ENCODE data around the gene AOPEP. TPM values are rescaled to one million over a fixed set of nuclear protein-coding genes. Genes with fewer than 3 reads are reported as not detected.

Gene AOPEP
- total RNA-seq, 1 donor from 2014 or later, result 48.0 TPM

DNA sequence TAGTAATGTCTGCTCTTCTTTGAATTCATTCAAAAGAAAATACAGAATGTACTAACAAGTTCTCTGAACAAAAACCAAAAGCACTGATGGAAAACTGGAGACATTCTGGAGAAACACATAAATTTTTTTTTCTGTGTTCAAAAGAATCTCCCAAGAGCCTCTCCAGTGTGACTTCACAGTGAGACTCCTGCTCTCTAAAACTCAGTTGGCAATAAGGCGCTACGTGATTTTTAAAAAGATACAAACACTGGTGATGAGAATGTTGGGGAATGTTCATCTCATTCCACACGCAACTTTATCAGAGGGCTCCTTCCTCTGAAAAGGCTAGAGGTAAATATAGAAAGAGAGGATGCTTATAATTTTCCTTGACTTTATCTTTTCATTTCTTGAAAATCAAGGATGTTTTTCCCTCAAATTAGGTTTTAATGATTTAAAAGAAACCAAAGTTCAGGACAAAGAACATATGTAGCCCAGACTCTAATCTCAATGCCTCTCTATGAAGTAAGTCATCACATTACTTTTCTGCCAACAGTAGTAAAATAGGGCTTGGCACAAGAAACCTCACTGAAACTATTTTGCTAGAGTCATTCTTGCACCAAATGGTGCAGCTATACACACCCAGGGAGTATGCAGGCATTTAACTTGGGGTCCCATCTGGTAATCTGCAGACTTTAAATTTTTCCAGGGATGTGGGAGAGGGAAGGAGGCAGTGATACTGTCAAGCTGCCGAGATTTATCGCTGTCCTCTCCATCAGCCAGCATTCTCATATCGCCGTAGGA lies 12.9 kb upstream of the AOPEP start:
- Histone ChIP-seq H3K4me3 (ENCODE audit: low read length in 3 of 3) (no peak overlapping the region), H3K4me1 (ENCODE audit: control insufficient read depth in 3 of 3, insufficient read depth in 3 of 3, low read length in 3 of 3) (no peaks in the 10 kb centered on the region), H3K9me3 (ENCODE audit: control insufficient read depth in 3 of 3, low read length in 3 of 3) (no peaks in the 10 kb centered on the region), H3K27me3 (ENCODE audit: control insufficient read depth in 3 of 3, insufficient read depth in 3 of 3, low read length in 3 of 3) (peaks cover 0 to 3% (median 0%) of the 10 kb centered on the region in 3 donors), H3K27ac (ENCODE audit: low read depth, low read length) (no peak overlapping the region), H3K36me3 (ENCODE audit: control insufficient read depth in 3 of 3, insufficient read depth in 3 of 3, low read length in 3 of 3) (no peaks in the 10 kb centered on the region), H3K9ac (ENCODE audit: low read depth in 1 of 3, low read length in 3 of 3) (no peak overlapping the region)

DNA sequence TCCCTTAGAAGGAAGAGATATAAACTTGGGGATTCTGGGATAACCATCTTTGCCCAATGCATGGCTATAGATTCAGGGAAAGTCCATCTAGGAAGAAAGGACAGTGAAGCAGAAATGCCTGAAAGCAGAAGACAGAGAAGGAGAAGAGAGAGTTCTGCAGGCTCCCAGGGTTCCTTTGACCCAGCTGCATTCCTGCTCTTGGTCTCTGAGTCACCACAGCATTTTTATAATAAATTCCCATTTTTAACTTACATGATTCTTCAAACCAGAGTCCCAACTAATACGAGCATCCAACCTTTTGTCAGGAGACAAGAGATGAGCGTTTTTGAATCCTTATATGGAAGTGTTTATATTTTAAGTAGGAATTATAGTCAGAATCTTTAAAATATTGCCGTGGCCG lies 12.0 kb upstream of the AOPEP start:
- H3K9me3 ChIP-seq (ENCODE audit: control insufficient read depth in 3 of 3, low read length in 3 of 3), result no peaks in the 10 kb centered on the region
- no peak overlapping the region for H3K27ac ChIP-seq (ENCODE audit: low read depth, low read length)
- H3K4me3 ChIP-seq (ENCODE audit: low read length in 3 of 3), result no peak overlapping the region
- peaks cover 0 to 3% (median 0%) of the 10 kb centered on the region in 3 donors for H3K27me3 ChIP-seq (ENCODE audit: control insufficient read depth in 3 of 3, insufficient read depth in 3 of 3, low read length in 3 of 3)
- no peaks in the 10 kb centered on the region for H3K4me1 ChIP-seq (ENCODE audit: control insufficient read depth in 3 of 3, insufficient read depth in 3 of 3, low read length in 3 of 3)
- no peak overlapping the region for H3K9ac ChIP-seq (ENCODE audit: low read depth in 1 of 3, low read length in 3 of 3)
- H3K36me3 ChIP-seq (ENCODE audit: control insufficient read depth in 3 of 3, insufficient read depth in 3 of 3, low read length in 3 of 3), result no peaks in the 10 kb centered on the region

DNA sequence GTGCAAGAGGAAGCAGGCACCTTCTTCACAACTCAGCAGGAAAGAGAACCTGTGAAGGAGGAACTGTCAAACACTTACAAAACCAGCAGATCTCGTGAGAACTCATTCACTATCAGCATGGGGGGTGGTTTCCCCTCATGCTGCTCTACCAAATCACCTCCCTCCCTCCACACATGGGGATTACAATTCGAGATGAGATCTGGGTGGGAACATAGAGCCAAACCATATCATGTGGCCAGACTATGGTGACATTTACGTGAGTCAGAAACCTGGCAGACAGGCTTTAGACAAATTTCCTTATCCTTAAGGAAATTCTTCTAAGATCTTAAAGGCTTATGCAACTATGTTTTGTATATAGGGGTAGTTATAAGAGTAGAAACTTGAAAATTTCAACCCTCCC lies 8.7 kb upstream of the AOPEP start:
- H3K27ac ChIP-seq (ENCODE audit: low read depth, low read length), result no peak overlapping the region
- H3K9ac ChIP-seq (ENCODE audit: low read depth in 1 of 3, low read length in 3 of 3), result no peak overlapping the region
- H3K4me3 ChIP-seq (ENCODE audit: low read length in 3 of 3), result no peak overlapping the region
- no peaks in the 10 kb centered on the region for H3K36me3 ChIP-seq (ENCODE audit: control insufficient read depth in 3 of 3, insufficient read depth in 3 of 3, low read length in 3 of 3)
- no peaks in the 10 kb centered on the region for H3K9me3 ChIP-seq (ENCODE audit: control insufficient read depth in 3 of 3, low read length in 3 of 3)
- no peaks in the 10 kb centered on the region for H3K4me1 ChIP-seq (ENCODE audit: control insufficient read depth in 3 of 3, insufficient read depth in 3 of 3, low read length in 3 of 3)
- peaks cover 0 to 3% (median 0%) of the 10 kb centered on the region in 3 donors for H3K27me3 ChIP-seq (ENCODE audit: control insufficient read depth in 3 of 3, insufficient read depth in 3 of 3, low read length in 3 of 3)

DNA sequence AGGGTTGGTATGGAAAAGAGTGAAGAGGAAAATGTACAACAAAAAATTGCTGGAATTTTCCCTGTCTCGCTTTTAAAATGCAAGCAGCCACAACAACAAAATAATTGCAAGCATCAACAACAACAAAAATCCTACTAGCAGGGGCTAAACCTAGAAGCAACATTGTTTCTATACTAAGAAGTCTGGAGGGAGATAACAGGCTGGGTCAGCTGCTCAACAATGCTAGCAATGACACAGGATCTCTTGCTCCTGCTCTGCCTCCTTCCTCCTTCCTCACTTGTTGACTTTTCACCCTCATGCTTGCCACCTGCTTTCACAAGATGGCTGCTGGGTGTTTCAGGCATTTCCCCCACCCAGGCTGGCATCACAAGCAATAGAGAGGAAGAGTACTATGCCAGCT lies 7.6 kb upstream of the AOPEP start:
- H3K4me1 ChIP-seq (ENCODE audit: control insufficient read depth in 3 of 3, insufficient read depth in 3 of 3, low read length in 3 of 3), result no peaks in the 10 kb centered on the region
- no peak overlapping the region for H3K4me3 ChIP-seq (ENCODE audit: low read length in 3 of 3)
- H3K36me3 ChIP-seq (ENCODE audit: control insufficient read depth in 3 of 3, insufficient read depth in 3 of 3, low read length in 3 of 3), result no peaks in the 10 kb centered on the region
- no peaks in the 10 kb centered on the region for H3K9me3 ChIP-seq (ENCODE audit: control insufficient read depth in 3 of 3, low read length in 3 of 3)
- no peak overlapping the region for H3K27ac ChIP-seq (ENCODE audit: low read depth, low read length)
- H3K9ac ChIP-seq (ENCODE audit: low read depth in 1 of 3, low read length in 3 of 3), result no peak overlapping the region
- H3K27me3 ChIP-seq (ENCODE audit: control insufficient read depth in 3 of 3, insufficient read depth in 3 of 3, low read length in 3 of 3), result peaks cover 0 to 3% (median 0%) of the 10 kb centered on the region in 3 donors

DNA sequence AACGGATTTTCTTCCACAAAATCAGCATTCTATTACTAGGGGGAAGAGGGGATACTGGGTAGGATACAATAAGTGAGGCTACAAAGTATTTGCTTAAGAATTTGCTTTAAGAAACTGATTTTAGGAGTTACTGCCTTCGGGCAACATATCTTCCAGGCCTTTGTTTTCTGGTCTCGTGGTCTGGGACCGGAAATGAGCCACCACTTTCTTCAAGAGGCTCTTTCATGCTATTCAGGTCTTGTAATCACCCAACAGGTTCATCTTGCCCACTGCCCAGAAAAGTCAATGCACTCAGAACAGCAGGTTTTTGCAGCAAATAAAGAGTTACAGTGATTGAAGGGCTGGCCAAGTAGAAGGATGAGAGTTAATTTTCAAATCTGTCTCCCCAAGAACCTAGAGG lies 6.6 kb upstream of the AOPEP start:
- no peak overlapping the region for H3K9ac ChIP-seq (ENCODE audit: low read depth in 1 of 3, low read length in 3 of 3)
- H3K9me3 ChIP-seq (ENCODE audit: control insufficient read depth in 3 of 3, low read length in 3 of 3), result no peaks in the 10 kb centered on the region

DNA sequence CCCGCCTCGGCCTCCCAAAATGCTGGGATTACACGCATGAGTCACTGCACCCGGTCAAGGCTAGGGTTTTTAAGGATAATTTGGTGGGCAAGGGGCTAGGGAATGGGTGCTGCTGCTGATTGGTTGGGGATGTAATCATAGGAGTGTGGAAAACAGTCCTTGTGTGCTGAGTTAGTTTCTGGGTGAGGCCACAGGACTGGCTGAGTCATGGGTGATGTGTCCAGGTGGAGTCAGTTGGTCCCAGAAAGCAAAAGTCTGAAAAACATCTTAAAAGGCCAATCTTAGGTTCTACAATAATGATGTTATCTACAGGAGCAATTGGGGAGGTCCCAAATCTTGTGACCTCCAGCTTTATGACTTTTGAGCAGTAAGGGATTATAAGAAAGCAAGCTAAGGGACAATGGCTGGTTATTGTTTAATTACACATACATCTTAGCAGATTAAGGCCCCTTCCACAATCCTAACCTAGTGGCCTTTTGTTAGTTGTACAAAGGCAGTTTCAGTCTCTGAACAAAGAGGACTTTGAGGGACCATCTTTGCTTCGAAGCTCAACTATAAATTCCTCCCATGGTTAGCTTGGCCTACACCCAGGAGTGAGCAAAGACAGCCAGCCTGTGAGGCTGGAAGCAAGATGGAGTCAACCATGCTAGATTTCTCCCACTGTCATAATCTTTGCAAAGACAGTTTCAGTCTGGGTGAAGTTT lies 5.5 kb upstream of the AOPEP start:
- Histone ChIP-seq H3K27ac (ENCODE audit: low read depth, low read length) (no peak overlapping the region), H3K27me3 (ENCODE audit: control insufficient read depth in 3 of 3, insufficient read depth in 3 of 3, low read length in 3 of 3) (peaks cover 0 to under 1% (median 0%) of the 10 kb centered on the region in 3 donors), H3K9me3 (ENCODE audit: control insufficient read depth in 3 of 3, low read length in 3 of 3) (no peaks in the 10 kb centered on the region), H3K36me3 (ENCODE audit: control insufficient read depth in 3 of 3, insufficient read depth in 3 of 3, low read length in 3 of 3) (no peaks in the 10 kb centered on the region), H3K4me1 (ENCODE audit: control insufficient read depth in 3 of 3, insufficient read depth in 3 of 3, low read length in 3 of 3) (peaks cover 0 to 2% (median 2%) of the 10 kb centered on the region in 3 donors), H3K4me3 (ENCODE audit: low read length in 3 of 3) (no peak overlapping the region), H3K9ac (ENCODE audit: low read depth in 1 of 3, low read length in 3 of 3) (no peak overlapping the region)

More for the DNA sequence above, 6.6 kb upstream of the AOPEP start:
- Histone ChIP-seq H3K4me1 (ENCODE audit: control insufficient read depth in 3 of 3, insufficient read depth in 3 of 3, low read length in 3 of 3) (no peaks in the 10 kb centered on the region), H3K36me3 (ENCODE audit: control insufficient read depth in 3 of 3, insufficient read depth in 3 of 3, low read length in 3 of 3) (no peaks in the 10 kb centered on the region), H3K4me3 (ENCODE audit: low read length in 3 of 3) (no peak overlapping the region), H3K27me3 (ENCODE audit: control insufficient read depth in 3 of 3, insufficient read depth in 3 of 3, low read length in 3 of 3) (peaks cover 0 to 3% (median 0%) of the 10 kb centered on the region in 3 donors), H3K27ac (ENCODE audit: low read depth, low read length) (no peak overlapping the region)

DNA sequence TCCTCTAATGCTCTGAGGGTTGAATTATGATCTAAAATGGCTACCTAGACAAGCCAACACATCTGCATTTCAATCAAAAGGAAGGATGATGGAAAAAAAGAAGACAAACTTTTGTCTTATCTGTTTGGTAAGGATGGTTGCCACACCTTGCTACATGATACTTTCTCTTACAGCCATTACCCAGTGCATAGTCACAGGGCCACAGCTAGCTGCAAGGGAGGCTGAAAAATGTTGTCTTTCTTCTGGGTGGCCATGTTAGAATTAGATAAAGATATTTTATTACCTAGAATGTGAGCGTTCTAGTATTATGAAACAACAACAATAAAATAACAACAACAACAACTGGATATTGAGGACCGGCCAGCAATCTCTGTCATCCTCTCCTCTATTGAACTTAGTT lies 4.7 kb upstream of the AOPEP start:
- no peaks in the 10 kb centered on the region for H3K36me3 ChIP-seq (ENCODE audit: control insufficient read depth in 3 of 3, insufficient read depth in 3 of 3, low read length in 3 of 3)
- H3K4me3 ChIP-seq (ENCODE audit: low read length in 3 of 3), result no peak overlapping the region
- no peak overlapping the region for H3K27ac ChIP-seq (ENCODE audit: low read depth, low read length)
- H3K9me3 ChIP-seq (ENCODE audit: control insufficient read depth in 3 of 3, low read length in 3 of 3), result no peaks in the 10 kb centered on the region
- H3K4me1 ChIP-seq (ENCODE audit: control insufficient read depth in 3 of 3, insufficient read depth in 3 of 3, low read length in 3 of 3), result peaks cover 2 to 6% (median 3%) of the 10 kb centered on the region in 3 donors
- no peak overlapping the region for H3K9ac ChIP-seq (ENCODE audit: low read depth in 1 of 3, low read length in 3 of 3)
- no peaks in the 10 kb centered on the region for H3K27me3 ChIP-seq (ENCODE audit: control insufficient read depth in 3 of 3, insufficient read depth in 3 of 3, low read length in 3 of 3)

DNA sequence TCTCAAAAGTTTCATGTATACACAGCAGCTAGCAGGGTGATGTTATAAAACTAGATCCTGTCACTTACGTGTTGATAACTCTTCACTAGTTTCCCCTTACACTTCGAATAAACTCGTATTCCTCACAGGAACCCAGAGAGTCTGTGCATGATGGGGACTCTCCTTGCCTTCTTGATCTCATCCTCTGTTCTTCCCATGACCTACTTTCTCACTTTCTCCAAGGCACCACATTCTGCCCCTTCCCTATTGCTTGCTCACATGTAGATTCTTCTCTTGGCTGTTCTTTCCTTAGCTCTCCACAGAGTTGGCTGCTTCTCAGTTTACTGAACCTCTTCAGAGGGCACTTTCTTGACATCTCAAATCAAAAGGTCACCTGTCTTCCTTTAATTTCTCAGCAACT lies 1.2 kb upstream of the AOPEP start:
- H3K4me1 ChIP-seq (ENCODE audit: control insufficient read depth in 3 of 3, insufficient read depth in 3 of 3, low read length in 3 of 3), result peaks cover 8 to 14% (median 9%) of the 10 kb centered on the region in 3 donors
- no peaks in the 10 kb centered on the region for H3K36me3 ChIP-seq (ENCODE audit: control insufficient read depth in 3 of 3, insufficient read depth in 3 of 3, low read length in 3 of 3)
- H3K4me3 ChIP-seq (ENCODE audit: low read length in 3 of 3), result no peak overlapping the region
- no peaks in the 10 kb centered on the region for H3K9me3 ChIP-seq (ENCODE audit: control insufficient read depth in 3 of 3, low read length in 3 of 3)
- no peak overlapping the region for H3K27ac ChIP-seq (ENCODE audit: low read depth, low read length)
- H3K27me3 ChIP-seq (ENCODE audit: control insufficient read depth in 3 of 3, insufficient read depth in 3 of 3, low read length in 3 of 3), result no peaks in the 10 kb centered on the region
- no peak overlapping the region for H3K9ac ChIP-seq (ENCODE audit: low read depth in 1 of 3, low read length in 3 of 3)

DNA sequence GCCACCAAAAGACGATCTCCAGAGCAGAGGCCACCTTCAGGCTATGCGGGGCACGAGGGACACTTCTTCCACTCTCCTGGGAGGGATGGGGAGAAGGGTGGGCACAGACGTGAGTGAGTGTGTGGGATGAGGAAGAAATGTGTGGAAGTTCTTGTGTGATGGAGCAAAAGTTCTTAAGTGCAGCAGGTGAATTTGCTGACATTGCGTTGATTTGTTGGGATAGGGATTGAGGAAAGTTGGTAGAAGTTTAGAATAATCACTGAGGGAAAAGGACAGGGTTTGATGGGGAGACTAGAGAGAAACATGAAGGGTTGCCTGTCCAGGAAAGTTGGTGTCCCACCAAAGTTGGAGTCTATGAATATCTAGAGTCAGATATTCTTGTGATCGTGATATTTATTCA lies 2.2 kb downstream of the AOPEP start:
- H3K4me1 ChIP-seq (ENCODE audit: control insufficient read depth in 3 of 3, insufficient read depth in 3 of 3, low read length in 3 of 3), result peaks cover 9 to 14% (median 10%) of the 10 kb centered on the region in 3 donors
- H3K9me3 ChIP-seq (ENCODE audit: control insufficient read depth in 3 of 3, low read length in 3 of 3), result no peaks in the 10 kb centered on the region
- H3K36me3 ChIP-seq (ENCODE audit: control insufficient read depth in 3 of 3, insufficient read depth in 3 of 3, low read length in 3 of 3), result no peaks in the 10 kb centered on the region
- H3K27me3 ChIP-seq (ENCODE audit: control insufficient read depth in 3 of 3, insufficient read depth in 3 of 3, low read length in 3 of 3), result no peaks in the 10 kb centered on the region
- no peak overlapping the region for H3K9ac ChIP-seq (ENCODE audit: low read depth in 1 of 3, low read length in 3 of 3)
- H3K27ac ChIP-seq (ENCODE audit: low read depth, low read length), result no peak overlapping the region
- H3K4me3 ChIP-seq (ENCODE audit: low read length in 3 of 3), result no peak overlapping the region

DNA sequence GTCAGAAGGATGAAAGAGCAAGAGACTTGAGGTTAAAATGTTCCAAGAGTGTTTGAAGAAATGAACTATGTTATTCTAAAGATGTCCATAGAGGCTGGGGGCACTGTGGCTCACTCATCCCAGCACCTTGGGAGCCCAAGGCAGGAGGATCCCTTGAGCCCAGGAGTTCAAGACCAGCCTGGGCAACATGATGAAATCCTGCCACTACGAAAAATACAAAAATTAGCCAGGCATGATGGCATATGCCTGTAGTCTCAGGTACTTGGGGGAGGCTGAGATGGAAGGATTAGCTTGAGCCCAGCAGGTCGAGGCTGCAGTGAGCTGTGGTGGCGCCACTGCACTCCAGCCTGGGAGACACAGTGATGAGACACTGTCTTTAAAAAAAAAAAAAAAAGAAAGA lies 2.7 kb downstream of the AOPEP start:
- no peak overlapping the region for H3K27ac ChIP-seq (ENCODE audit: low read depth, low read length)
- no peaks in the 10 kb centered on the region for H3K9me3 ChIP-seq (ENCODE audit: control insufficient read depth in 3 of 3, low read length in 3 of 3)
- peaks cover 13 to 16% (median 15%) of the 10 kb centered on the region in 3 donors for H3K4me1 ChIP-seq (ENCODE audit: control insufficient read depth in 3 of 3, insufficient read depth in 3 of 3, low read length in 3 of 3)
- no peaks in the 10 kb centered on the region for H3K27me3 ChIP-seq (ENCODE audit: control insufficient read depth in 3 of 3, insufficient read depth in 3 of 3, low read length in 3 of 3)
- H3K36me3 ChIP-seq (ENCODE audit: control insufficient read depth in 3 of 3, insufficient read depth in 3 of 3, low read length in 3 of 3), result no peaks in the 10 kb centered on the region
- H3K9ac ChIP-seq (ENCODE audit: low read depth in 1 of 3, low read length in 3 of 3), result no peak overlapping the region
- H3K4me3 ChIP-seq (ENCODE audit: low read length in 3 of 3), result no peak overlapping the region
